Left ventricle myocardium inferior (tissue), 1 donor: Measurements from ENCODE around the gene UBL4B. TPM values are rescaled to one million over a fixed set of nuclear protein-coding genes. Genes with fewer than 3 reads are reported as not detected.
"Not testable (repeated sequence)": the region's sequence is repeated elsewhere in the genome, so short reads cannot be mapped to it uniquely, and the experiment has no call there.

Experiments used
- DNase-seq: peaks from one replicate; pipeline ENCODE4 v3.0.0-alpha.2; 2020
- H3K27ac ChIP-seq: fragments of 200-600 bp; replicated peaks from 2 replicates; pipeline ENCODE4 v1.8.0; 2021
- H3K27me3 ChIP-seq: fragments of 200-600 bp; 2 replicates; pipeline ENCODE4 v1.8.0; 2021; ENCODE audit warnings: low read depth
- H3K36me3 ChIP-seq: fragments of 200-600 bp; 2 replicates; pipeline ENCODE4 v1.8.0; 2021
- H3K4me1 ChIP-seq: fragments of 200-600 bp; 2 replicates; pipeline ENCODE4 v1.8.0; 2021
- H3K4me3 ChIP-seq: fragments of 200-600 bp; 2 replicates; pipeline ENCODE4 v1.8.0; 2021; ENCODE audit warnings: mild to moderate bottlenecking, moderate library complexity
- H3K9me3 ChIP-seq: fragments of 200-600 bp; replicated peaks from 2 replicates; pipeline ENCODE4 v1.8.0; 2021
- CTCF ChIP-seq: fragments of 200-600 bp; IDR thresholded peaks from 2 replicates; pipeline ENCODE4 v1.8.0; 2021; ENCODE audit warnings: antibody characterized with exemption, mild to moderate bottlenecking, borderline replicate concordance
- intact Hi-C: fragments of 100-400 bp; cut with micrococcal nuclease; formaldehyde crosslinking; loops from one replicate; pipeline ENCODE4 v1.11.0; 2022
- total RNA-seq: library from RNA; stranded (reverse); fragmentation: NEBNext Ultra II Directional; extraction: Animal tissue kit (Norgen Biotek cat#: 25700); gene quantifications from one replicate; pipeline ENCODE4 v1.2.1, GENCODE V29; 2021
- donor health status: DM: no; HTN: yes; CAD: no; lungs with severe emphysema.

UBL4B gene
- total RNA-seq, 1 donor from 2014 or later, result not detected

GRCh38 chr1:110070671-110071242 is 41.5 kb upstream of the UBL4B start, which contains the start of gene ALX3:
TSS of gene ALX3 (minus strand) at chr1:110070672. CDS start at chr1:110070612, 60 bp downstream.
- Histone ChIP-seq H3K9me3 (no peaks in the 10 kb centered on the region), H3K27me3 (peaks cover 98% of the 10 kb centered on the region), H3K36me3 (no peaks in the 10 kb centered on the region), H3K4me3 (peak within 1 kb of the TSS; percentile 58), H3K27ac (no peak within 1 kb of the TSS), H3K4me1 (peaks cover 28% of the 10 kb centered on the region)
- intact Hi-C loops, result no loop called here
- TF ChIP-seq CTCF, result no peak
- no peak for DNase-seq

GRCh38 chr1:110074166-110074565 is 38.1 kb upstream of the UBL4B start:
- DNase-seq, result no peak
- TF ChIP-seq CTCF, result no peak
- no peaks in the 10 kb centered on the region for H3K9me3 ChIP-seq
- H3K27me3 ChIP-seq, result peaks cover 100% of the 10 kb centered on the region
- no peaks in the 10 kb centered on the region for H3K36me3 ChIP-seq
- intact Hi-C loops, result no loop called here
- H3K4me1 ChIP-seq, result peaks cover 13% of the 10 kb centered on the region
- no peak overlapping the region for H3K4me3 ChIP-seq
- H3K27ac ChIP-seq, result no peak overlapping the region

- peaks cover 89% of the 10 kb centered on the region for H3K27me3 ChIP-seq
- no peaks in the 10 kb centered on the region for H3K9me3 ChIP-seq
- DNase-seq, result no peak
- H3K4me1 ChIP-seq, result no peaks in the 10 kb centered on the region
- no peaks in the 10 kb centered on the region for H3K36me3 ChIP-seq
- H3K27ac ChIP-seq, result no peak overlapping the region
- no peak for TF ChIP-seq CTCF
- H3K4me3 ChIP-seq, result no peak overlapping the region
- intact Hi-C loops, result no loop called here
Measured at GRCh38 chr1:110076789-110077500, 35.3 kb upstream of the UBL4B start.

- H3K27me3 ChIP-seq, result peaks cover 89% of the 10 kb centered on the region
- intact Hi-C loops, H3K27ac ChIP-seq, H3K9me3 ChIP-seq, DNase-seq, H3K4me3 ChIP-seq, H3K36me3 ChIP-seq: not testable (repeated sequence)
- peaks cover 20% of the 10 kb centered on the region for H3K4me1 ChIP-seq
Measured at GRCh38 chr1:110079995-110080394, 32.2 kb upstream of the UBL4B start.

- intact Hi-C loops, result no loop called here
- no peaks in the 10 kb centered on the region for H3K9me3 ChIP-seq
- peaks cover 23% of the 10 kb centered on the region for H3K4me1 ChIP-seq
- peaks cover 89% of the 10 kb centered on the region for H3K27me3 ChIP-seq
- H3K36me3 ChIP-seq, result no peaks in the 10 kb centered on the region
- H3K4me3 ChIP-seq, result no peak overlapping the region
- no peak for DNase-seq
- TF ChIP-seq CTCF, result no peak
- H3K27ac ChIP-seq, result no peak overlapping the region
Measured at GRCh38 chr1:110081061-110081460, 31.2 kb upstream of the UBL4B start.

- H3K27me3 ChIP-seq, result peaks cover 89% of the 10 kb centered on the region
- TF ChIP-seq CTCF, result no peak
- no peak for DNase-seq
- no peaks in the 10 kb centered on the region for H3K9me3 ChIP-seq
- no peak overlapping the region for H3K4me3 ChIP-seq
- H3K4me1 ChIP-seq, result peaks cover 23% of the 10 kb centered on the region
- H3K27ac ChIP-seq, result no peak overlapping the region
- intact Hi-C loops, result no loop called here
- H3K36me3 ChIP-seq, result no peaks in the 10 kb centered on the region
Measured at GRCh38 chr1:110082477-110082876, 29.8 kb upstream of the UBL4B start.
